D721Med (cell line): ENCODE data around the gene GPR107.

ENCODE experiments used
- DNase-seq: peaks from one replicate; pipeline ENCODE4 v3.0.0; 2011; ENCODE audit warnings: low spot score; ENCODE audit not compliant: insufficient read length
- FAIRE-seq: peaks from 2 replicates; lab custom pipeline; 2011; peaks lifted over from hg19 to GRCh38; lab: Jason Lieb, UNC
- TF ChIP-seq, protein P1 (sequence below): IDR thresholded peaks from 2 replicates; pipeline ENCODE4 v1.5.1; 2012; ENCODE audit warnings: mild to moderate bottlenecking, control low read depth; ENCODE audit not compliant: insufficient read depth; ENCODE audit errors: missing control alignments

Gene GPR107

DNA sequence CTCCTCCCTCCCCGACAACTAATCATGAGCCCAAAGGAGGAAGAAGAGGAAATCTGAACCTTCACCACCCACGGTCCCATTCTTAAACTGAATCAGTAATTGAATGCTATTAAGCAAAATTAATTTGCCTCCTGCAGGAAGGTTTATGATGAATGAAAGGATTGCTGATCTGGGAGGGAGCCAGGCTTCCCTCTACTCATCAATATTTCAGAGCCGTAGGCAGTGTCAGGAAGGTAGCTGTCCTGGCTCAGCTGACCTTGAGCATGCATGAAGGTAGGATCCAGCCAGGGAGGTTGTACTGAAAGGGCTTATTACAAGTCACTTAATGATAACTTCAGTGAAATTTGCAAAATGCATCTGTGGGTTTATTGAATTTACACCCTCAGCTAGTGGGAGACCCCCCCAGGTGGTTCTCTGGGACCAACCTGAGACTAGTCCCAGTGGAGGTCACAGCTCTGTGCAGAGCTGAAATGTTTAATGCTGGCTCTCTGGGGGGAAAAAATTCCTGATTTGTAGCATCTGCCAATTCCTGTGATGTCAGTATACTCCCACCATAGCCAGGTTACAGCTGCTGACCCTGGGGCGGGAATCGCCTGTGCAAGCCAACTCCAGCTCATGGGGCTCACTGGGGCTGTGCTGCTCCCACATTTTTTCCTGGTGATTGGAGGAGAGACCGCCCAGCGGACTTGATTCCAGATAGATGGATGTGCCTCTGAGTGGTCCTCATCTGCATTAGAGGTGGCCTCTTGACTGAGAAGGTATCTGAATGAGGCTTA is 70.6 kb downstream of the GPR107 start:
- FAIRE-seq (no peak), DNase-seq (no peak)
- TF ChIP-seq, protein P1, sequence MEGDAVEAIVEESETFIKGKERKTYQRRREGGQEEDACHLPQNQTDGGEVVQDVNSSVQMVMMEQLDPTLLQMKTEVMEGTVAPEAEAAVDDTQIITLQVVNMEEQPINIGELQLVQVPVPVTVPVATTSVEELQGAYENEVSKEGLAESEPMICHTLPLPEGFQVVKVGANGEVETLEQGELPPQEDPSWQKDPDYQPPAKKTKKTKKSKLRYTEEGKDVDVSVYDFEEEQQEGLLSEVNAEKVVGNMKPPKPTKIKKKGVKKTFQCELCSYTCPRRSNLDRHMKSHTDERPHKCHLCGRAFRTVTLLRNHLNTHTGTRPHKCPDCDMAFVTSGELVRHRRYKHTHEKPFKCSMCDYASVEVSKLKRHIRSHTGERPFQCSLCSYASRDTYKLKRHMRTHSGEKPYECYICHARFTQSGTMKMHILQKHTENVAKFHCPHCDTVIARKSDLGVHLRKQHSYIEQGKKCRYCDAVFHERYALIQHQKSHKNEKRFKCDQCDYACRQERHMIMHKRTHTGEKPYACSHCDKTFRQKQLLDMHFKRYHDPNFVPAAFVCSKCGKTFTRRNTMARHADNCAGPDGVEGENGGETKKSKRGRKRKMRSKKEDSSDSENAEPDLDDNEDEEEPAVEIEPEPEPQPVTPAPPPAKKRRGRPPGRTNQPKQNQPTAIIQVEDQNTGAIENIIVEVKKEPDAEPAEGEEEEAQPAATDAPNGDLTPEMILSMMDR: no peak

DNA sequence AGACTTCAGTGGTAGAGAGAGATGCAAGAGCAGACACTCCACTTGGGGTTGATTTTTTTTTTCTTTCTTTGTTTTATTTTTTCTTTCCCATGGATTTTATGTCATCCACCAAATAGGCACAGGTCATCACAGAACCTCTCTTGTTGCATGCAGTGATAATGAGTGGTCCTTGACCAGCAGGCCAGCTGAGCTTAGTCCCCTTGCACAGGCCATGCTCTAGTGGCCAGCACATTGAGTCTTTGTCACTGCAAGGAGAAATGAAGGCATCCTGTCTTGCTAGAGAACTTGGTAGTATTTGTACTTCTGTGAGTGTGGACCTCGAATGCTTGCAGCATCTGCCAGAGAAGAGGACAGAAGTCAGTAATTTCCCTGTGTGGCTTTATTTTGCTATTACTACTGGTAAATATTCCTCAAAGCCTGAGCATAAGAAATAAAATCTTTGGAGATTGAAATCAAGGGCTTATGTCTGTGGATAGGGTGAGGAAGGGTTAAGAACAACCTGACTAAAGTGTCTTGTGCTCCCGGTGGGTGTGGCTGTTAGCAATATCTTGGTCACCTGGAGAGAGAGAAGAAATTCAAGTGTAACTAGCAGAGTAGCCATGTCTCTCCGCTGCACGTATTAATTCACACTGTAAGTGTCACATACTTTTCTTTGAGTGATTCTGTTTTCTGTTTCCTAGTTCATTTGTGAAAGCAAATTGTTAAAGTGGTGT is 73.2 kb downstream of the GPR107 start:
- DNase-seq (no peak), FAIRE-seq (no peak)
- TF ChIP-seq, protein P1: no peak

DNA sequence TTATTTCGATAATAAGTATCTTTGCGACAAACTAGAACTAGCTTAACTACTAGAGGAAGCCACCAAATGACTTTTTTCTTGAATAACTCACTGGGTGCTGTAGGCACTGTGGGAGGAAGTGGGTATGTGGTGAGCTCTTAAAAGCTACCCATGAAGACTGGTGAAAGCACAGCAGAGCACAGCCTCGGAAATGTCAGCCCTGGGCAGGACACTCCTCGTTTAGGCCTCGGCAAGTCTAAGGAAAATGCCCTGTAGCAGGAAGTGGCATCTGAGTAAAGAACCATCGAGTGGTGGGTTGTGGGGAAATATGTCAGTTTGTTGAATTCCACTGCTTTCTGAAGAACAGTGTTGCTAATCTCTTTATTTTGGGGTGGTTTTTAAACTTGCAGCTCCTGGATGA is 74.5 kb downstream of the GPR107 start:
- TF ChIP-seq, protein P1: no peak
- DNase-seq: no peak
- FAIRE-seq: no peak

DNA sequence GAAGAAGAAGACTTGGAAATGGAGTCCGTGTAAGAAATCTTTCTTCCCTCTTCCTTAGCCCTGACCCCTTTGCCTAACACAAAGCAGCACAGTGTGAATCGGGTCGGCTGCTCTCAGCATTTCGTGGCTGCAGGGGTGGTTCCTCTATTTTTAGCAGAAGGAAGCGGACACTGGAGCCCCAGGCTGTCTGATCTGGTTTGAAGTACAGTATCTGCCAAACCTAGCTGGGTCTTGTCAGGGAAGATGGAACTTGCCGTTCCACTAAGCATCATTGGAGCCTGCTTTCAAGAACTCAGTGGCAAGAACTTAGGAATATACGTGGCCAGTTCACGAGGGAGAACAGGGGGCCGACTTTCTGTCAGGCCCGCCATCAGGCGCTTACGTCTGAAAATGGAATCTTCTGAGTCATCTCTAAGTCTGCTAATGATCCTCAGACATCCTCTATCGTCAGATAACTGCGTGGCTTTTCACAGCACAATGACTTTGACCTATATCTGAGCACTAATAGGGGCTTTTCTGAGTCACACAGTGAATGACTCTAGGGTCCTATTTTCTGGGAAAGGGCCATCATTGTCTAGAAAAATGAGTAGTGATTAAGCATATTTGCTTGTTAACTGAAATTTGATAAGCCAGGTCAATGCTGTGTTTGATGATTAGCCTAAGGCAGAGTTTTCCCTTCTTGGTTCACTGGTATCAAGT is 75.2 kb downstream of the GPR107 start:
- DNase-seq: no peak
- TF ChIP-seq, protein P1: no peak
- FAIRE-seq: no peak

DNA sequence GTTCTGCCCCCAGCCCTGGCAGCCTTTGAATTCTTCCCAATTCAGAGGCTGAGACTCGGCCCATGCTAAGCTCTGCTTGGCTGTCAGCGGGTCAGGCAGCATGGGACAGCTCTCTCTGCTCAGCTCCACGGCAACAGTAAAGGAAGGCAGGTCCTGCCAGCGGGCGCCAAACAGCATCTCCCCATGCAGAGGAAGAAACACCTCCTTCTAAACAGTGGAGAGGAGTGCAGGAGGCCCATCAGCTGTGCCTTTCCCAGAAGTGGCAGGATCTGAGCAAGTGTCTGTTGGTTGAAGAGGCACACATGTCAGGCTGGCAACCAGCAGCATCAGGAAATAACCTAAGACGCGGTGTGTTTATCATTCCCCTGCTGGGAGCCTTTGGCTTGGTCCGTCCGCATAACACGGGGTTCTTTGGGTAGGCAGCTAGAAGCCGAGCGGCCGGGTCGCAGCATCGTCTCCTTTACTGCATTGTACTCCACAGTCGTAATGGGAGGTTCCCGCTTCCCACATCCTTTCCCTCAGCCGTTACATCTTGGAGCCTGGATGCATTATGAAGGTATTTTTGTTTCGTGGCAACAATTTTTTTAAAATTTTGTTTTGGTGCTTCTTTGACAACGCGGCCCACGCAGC is 75.8 kb downstream of the GPR107 start:
- DNase-seq (no peak), FAIRE-seq (no peak)
- TF ChIP-seq, protein P1: no peak

DNA sequence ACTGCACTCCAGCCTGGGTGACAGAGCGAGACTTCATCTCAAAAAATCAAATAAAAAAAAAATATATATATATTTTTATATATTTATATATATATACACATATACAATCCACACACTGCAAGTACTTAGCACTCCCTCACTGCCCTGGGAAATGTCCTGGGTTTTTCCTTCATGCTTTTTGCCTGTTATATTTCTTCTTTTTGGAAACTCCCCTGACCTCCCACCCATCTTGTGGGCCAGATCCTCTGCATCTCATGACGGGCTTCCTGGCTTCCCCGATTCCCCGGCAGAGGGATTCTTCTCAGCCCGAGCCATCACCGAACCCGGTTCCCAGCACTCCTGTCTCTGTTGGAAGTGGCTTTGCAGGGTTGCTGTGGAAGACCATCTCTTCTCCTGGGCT is 79.0 kb downstream of the GPR107 start:
- DNase-seq (no peak), FAIRE-seq (no peak)
- TF ChIP-seq, protein P1: no peak
